ENCODE measurements around the gene NPIPB8.
A peak's percentile ranks its signal among the peaks of the same experiment; 100 is the strongest.
"Not testable (repeated sequence)": the region's sequence is repeated elsewhere in the genome, so short reads cannot be mapped to it uniquely, and the experiment has no call there.

NPIPB8 gene

DNA sequence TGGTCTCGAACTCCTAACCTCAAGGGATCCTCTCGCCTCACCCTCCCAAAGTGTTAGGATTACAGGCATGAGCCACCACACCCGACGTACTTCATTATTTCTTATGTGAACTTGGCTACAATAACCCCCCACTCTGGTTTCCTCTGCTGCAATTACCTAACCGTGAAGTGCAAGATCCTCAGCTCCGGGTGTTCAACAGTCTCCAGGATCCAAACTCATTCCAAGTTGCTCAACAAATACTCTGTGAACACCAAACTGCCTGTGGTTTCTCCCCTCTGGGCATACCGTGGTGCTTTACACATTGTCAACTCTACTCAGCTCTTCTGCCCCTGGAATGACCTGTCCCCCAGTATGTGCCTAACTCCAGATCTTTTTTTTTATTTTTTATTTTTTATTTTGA lies 21.2 kb upstream of the NPIPB8 start:
- TF ChIP-seq ZNF274 (IDR thresholded peaks at IDR 0.05; ENCODE audit: low read depth, low read length): no peak
- H3K4me3 ChIP-seq (ENCODE audit: low read length): no peak overlapping the region

DNA sequence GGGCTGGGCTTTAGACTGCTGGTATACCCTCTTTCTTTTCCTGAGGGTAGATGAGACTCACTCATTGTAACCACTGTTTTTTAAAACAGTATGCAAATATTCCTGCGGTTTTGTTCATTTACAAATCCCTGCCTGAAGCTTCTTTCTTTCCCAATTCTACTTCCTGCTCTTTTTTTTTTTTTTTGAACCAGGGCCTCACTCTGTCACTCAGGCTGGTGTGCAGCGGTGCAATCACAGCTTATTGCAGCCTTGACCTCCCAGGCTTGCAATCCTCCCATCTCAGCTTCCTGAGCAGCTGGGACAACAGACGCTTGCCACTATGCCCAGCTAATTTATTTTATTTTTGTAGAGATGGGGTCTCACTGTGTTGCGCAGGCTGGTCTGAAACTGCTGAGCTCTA lies 20.0 kb upstream of the NPIPB8 start:
- no peak overlapping the region for H3K4me3 ChIP-seq (ENCODE audit: low read length)
- TF ChIP-seq ZNF274 (IDR thresholded peaks at IDR 0.05; ENCODE audit: low read depth, low read length): no peak

DNA sequence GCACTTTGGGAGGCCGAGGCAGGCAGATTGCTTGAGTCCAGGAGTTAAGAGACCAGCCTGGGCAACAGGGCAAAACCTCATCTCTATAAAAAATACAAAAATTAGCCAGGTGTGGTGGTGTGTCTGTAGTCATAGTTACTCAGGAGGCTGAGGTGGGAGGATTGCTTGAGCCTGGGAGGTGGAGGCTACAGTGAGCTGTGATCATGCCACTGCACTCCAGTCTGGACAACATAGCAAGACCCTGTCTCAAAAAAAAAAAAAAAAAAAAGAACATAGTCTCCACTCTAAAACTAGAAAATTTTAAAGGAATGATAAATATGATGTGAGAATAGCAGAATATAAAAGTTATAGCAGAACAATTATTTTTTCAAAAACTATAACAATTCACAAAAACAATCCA lies 17.5 kb upstream of the NPIPB8 start:
- H3K4me3 ChIP-seq (ENCODE audit: low read length): not testable (repeated sequence)

DNA sequence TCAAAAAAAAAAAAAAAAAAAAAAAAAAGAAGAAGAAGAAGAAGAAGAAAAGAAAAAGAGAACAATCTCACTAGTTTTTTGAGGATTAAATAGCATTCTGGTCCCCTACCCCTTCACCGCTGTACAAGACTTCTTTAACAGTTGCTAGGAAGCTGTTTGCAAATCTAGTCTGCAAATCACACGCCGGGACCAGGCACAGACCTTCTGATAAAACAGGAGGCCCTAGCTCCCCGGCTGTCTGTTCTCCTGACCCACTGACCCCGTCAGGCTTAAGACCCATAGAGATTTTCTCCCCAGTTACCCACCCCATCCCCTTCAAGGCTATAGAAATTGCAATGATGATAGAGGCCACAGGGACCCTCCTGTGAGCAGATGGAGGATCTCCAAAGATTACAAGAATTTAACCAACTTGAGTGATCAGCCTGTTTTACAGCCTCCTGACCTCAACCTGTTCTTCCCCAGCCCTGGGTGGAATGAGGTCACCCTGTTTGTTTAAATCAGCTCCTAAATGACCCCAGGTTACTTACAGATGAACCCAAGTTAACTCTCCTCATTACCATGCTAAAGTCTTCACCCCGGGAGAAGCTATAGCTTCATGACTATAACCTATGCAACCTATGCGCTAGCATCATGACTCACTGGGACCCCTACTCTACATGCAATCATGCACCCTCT lies 16.2 kb upstream of the NPIPB8 start:
- TF ChIP-seq ZNF274 (IDR thresholded peaks at IDR 0.05; ENCODE audit: low read depth, low read length): no peak

DNA sequence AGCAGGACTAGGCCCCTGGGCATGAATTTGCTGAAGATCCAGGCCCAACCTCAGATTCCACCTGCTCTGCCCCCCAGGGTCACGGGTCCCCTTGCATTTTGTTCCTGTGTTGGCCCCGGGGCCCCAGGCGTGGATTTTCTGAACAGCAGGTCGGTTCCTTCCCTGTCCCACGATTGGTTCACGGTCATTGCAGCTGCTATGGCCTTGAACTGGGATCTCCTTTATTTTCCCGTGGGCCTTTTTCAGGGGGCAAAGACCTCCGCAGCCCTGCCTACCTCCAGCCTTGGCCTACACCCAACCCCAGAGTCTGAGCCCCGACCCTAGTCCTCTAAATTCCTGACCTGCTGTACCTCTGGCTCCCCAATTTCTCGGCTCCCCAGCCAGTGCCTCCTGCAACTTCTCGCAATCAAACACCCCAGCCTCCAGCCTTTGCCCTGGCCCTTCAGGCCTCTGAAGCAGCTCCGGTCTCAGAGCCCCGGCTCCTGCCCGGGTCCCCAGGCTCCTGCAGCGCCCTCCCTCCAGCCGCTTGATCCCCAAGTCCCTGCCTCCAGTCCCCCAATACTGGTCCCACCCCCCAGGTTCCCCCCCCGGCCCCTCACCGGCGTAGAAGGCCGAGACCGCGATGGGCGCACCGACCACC lies 15.2 kb upstream of the NPIPB8 start:
- H3K4me3 ChIP-seq (ENCODE audit: low read length): not testable (repeated sequence)

More for the DNA sequence above, 16.2 kb upstream of the NPIPB8 start:
- no peak overlapping the region for H3K4me3 ChIP-seq (ENCODE audit: low read length)

DNA sequence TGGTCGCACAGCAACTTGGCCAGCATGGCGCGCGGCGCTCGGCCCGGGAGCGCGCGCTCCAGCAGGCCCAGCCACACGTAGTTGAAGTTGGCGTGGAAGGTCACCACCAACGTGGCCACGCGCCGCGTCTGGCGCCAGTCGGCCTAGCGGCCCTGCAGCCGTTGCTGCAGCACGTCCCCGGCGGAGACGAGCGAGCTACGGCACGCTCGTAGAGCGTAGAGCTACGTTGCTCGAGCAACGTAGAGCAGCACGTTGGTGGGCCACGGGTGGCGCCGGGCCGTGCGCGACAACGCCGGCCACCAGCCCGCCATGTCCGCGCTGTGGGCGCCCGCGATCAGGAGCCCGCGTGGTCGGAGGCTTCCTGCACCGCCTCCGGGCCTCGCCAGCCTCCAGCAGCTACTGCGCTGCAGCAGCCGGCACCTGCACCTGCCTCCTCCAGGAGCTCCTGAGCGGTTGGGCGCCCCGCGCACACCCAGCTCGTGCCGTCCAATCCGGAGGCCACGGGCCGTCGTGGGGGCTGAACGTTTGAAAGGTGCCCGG lies 14.6 kb upstream of the NPIPB8 start:
- H3K4me3 ChIP-seq (ENCODE audit: low read length): peak overlapping the region; percentile 14; the same call in 1 of the 2 replicates
- TF ChIP-seq ZNF274 (IDR thresholded peaks at IDR 0.05; ENCODE audit: low read depth, low read length): no peak

DNA sequence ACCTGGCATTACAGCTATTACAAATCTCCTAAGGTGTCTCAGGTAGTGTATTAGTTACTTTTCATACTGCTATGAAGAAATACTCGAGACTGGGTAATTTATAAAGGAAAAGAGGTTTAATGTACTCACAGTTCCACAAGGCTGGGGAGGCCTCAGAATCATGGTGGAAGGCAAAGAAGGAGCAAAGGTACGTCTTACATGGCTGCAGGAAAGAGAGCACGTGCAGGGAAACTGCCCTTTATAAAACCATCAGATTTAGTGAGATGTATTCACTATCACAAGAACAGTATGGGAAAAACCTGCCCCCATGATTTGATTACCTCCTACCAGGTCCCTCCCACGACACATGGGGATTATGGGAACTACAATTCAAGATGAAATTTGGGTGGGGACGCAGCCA lies 7.0 kb upstream of the NPIPB8 start:
- H3K4me3 ChIP-seq (ENCODE audit: low read length): not testable (repeated sequence)

DNA sequence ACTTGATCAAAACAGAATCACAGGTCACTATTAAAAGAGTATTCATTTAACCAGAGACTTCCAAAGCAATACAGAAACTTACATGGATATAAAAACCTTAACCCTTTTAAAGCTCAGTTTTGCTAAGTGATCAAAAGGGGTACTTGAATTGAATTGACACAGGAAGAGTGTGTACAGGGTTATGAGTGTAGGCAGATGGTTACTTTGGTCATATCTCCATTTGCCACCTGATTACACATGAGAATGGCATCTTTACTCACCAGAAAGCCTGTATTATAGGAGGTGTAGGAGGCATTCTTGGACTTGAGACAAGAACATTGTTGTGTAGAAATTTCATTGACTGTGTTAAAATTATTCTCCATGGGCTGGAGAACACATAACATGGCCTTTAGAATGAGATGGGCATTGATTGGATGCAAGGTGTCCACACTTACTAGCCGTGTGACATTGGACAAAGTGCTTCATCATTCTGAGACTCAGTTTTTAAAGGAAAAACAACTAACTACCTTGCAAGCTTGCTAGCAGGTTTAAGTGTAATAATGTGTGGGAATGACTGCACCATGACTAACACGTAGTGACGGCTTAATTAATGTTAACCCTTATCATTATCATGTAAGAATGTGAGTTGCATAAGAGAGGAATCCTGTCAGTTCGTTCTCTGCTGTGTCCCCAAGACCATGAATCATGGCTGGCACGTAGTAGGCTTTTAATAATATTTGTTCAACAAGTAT lies 1.6 kb upstream of the NPIPB8 start:
- H3K4me3 ChIP-seq (ENCODE audit: low read length): not testable (repeated sequence)

DNA sequence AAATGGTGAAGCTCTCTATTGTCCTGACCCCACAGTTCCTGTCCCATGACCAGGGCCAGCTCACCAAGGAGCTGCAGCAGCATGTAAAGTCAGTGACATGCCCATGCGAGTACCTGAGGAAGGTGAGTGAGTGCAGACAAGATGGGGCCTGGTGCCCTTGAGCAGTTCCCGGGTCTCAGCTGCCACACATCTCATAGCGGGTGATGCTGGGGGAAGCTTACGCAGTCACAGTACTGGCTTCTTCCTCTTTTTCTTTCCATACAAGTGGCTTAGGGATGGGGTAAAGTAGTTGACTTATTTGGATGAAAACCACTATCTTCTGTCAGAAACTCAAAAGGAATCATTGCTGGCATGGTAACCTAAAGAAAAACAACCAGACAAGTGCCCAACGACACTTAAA lies 494 bp downstream of the NPIPB8 start:
- H3K4me3 ChIP-seq (ENCODE audit: low read length): not testable (repeated sequence)

DNA sequence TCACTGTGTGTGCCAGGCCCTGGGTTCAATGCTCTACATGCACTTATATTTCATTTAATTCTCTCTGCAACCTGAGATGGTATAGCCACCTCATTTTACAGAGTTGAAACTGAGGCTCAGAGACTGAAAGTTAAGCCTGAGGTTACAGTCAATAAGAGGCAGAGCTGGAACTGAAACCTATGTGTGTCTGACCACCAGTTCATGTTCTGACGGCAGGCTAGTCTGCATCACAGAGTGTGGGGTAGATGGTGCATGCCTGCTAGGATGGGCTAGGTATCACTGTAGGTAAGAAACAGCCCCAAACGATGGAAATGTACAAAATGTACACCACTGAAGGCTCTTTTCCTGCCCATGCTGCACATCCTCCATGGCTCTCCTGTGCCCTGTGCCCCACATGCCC lies 2.1 kb downstream of the NPIPB8 start:
- peak overlapping the region; percentile 26; the same call in 1 of the 2 replicates for H3K4me3 ChIP-seq (ENCODE audit: low read length)

DNA sequence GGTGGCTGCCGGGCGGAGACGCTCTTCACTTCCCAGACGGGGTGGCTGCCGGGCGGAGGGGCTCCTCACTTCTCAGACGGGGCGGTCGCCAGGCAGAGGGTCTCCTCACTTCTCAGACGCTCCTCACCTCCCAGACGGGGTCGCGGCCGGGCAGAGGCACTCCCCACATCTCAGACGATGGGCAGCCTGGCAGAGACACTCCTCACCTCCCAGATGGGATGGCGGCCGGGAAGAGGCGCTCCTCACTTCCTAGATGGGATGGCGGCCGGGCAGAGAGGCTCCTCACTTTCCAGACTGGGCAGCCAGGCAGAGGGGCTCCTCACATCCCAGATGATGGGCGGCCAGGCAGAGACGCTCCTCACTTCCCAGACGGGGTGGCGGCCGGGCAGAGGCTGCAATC lies 28.4 kb downstream of the NPIPB8 start:
- not testable (repeated sequence) for H3K4me3 ChIP-seq (ENCODE audit: low read length)

DNA sequence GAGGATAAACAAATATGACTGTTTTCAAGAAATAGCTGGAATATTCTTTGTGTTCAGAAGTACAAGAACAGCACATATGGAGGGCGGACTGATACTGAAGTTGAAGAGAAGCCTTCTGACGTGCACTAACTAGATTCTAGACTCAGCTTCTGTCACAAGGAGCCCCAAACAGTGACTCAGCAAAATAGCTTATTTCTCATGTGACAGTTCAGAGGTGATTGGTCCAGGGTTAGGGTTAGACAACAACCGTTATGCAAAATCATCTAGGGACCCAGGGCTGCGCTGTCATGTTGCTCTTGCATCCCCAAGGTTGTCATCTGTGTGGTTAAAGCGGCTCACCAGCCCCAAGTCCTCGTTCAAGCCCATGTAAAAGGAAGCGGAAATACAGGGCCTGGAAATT lies 29.6 kb downstream of the NPIPB8 start:
- H3K4me3 ChIP-seq (ENCODE audit: low read length): not testable (repeated sequence)

DNA sequence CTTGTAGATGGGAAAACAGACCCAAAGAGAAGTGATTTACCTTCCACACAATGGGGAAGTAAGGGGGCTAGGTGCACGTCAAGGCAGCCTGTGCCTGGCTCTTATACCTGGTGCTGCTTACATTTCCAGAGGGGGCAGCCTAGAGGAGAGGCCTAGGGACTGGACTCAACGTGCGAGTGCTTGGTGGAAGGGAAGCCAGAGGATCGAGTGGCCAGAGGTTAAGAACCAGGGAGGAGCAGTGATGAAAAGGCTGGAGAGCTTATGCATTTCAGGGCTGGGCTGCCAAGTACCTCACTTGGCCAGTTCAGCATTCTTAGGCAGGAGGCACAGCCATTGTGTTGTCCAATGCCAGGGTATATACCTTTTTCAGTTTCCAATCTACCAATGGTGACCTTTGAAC lies 30.3 kb downstream of the NPIPB8 start:
- H3K4me3 ChIP-seq (ENCODE audit: low read length): not testable (repeated sequence)

DNA sequence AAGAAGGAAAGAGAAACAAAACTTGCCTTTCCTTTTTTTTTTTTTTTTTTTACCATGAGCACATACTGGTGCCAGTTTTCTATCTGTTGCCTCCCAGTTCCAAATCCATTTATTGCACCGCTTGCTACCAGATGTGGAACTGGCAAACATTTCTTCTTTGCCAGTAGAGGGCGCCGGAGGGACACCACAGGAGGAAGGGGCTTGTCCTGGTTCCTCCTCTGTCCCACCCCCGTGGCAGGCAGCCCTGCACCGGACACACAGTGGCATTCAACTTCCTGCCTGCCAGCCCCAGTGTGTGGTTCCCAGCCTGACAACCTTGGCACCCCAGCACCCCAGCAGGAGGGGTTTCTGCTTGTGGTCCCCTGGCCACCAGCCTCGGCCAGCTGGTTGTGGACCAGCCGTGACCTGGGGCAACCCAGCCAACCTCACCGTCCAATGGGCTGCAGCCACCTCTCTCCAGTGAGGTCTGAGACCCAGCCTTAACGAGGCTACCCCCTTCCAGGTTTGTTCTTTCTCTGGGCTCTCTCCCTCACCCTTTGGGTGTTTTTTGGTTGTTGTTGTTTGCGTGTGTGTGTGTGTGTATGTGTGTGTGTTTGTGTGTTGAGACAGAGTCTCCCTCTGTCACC lies 50.6 kb downstream of the NPIPB8 start:
- not testable (repeated sequence) for H3K4me3 ChIP-seq (ENCODE audit: low read length)

DNA sequence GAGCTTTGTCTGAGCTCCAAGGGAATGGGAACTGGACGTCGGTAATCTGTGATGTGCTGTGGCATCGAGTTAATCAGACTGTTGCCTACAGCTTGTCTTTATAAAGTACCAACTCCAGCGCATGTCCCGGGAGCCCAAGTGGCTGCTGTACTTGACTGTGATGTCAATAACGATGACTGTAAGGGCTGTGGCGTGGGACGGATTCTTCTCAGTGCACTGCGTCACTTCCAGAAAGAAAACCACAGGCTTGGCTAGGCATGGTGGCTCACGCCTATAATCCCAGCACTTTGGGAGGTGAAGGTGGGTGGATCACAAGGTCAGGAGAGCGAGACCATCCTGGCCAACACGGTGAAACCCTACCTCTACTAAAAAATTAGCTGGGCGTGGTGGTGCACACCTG lies 51.6 kb downstream of the NPIPB8 start:
- not testable (repeated sequence) for H3K4me3 ChIP-seq (ENCODE audit: low read length)

DNA sequence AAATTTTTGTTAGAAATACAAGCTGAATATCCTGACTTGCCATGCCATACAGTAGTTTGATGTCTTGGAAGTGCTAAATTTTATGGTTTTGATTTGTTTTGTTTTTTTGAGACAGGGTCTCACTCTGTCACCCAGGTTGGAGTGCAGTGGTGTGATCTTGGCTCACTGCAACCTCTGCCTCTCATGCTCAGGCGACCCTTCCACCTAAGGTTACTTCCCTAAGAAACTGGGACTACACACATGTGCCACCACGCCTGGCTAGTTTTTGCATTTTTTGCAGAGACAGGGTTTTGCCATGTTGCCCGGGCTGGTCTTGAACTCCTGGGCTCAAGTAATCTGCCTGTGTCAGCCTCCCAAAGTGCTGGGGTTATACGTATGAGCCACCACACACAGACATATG lies 53.9 kb downstream of the NPIPB8 start:
- not testable (repeated sequence) for H3K4me3 ChIP-seq (ENCODE audit: low read length)

DNA sequence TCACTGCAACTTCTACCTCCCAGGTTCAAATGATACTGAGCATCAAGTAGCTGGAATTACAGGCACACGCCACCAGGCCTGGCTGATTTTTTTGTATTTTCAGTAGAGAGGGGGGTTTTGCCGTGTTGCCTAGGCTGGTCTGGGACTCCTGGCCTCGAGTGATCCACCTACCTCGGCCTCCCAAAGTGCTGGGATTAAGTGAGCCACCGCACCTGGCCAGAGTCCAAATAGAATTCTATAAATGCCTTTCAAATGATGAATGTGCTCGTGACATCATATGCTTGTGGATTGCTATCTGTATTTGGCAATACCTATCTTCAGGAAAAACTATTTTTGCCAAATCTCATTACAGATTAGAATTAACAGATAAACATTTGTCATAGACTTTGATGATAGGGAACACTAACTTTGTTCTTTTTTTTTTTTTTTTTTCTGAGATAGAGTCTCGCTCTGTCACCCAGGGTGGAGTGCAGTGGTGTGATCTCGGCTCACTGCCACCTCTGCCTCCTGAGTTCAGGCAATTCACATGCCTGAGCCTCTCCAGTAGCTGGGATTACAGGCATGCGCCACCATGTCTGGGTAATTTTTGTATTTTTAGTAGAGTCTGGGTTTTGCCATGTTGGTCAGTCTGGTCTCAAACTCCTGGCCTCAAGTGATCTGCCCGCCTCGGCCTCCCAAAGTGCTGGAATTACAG lies 55.5 kb downstream of the NPIPB8 start:
- not testable (repeated sequence) for H3K4me3 ChIP-seq (ENCODE audit: low read length)

DNA sequence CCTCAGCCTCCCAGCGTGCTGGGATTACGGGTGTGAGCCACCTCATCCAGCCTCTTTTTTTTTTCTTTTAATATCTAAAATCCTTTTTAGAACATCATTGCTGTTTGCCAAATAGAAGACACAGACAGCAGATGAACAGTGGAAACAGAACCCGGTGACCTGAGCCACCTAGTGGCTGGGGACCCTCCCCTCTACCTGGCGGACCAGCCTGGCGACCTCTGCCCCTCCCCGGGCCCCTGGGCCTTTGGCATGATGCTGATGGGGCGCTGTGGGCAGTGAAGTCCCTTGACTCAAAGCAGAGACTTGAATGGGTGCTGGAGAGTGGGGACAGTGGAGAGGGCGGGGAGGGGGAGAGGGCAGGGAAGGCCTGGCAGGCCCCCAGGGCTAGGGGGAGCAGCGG lies 61.9 kb downstream of the NPIPB8 start:
- H3K4me3 ChIP-seq (ENCODE audit: low read length): not testable (repeated sequence)

DNA sequence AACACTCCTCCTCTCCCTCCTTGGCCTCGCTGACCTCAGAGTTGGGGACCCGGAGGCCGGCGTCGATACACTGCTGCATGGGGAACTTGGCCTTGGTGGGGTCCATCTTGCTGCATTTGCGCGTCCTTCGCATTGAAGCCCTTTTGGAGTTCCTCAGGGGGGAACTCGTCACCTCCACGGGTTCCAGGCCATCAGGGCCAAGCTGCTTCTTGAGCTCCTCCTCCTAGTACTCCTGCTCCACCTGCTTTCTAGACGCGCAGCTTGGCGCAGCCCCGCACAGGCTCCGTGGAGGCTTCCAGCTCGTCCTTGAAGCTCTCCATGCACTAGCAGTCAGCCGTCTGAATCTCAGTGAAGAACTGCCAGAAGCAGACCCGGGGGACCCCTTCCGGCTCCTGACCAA lies 62.5 kb downstream of the NPIPB8 start:
- not testable (repeated sequence) for H3K4me3 ChIP-seq (ENCODE audit: low read length)

DNA sequence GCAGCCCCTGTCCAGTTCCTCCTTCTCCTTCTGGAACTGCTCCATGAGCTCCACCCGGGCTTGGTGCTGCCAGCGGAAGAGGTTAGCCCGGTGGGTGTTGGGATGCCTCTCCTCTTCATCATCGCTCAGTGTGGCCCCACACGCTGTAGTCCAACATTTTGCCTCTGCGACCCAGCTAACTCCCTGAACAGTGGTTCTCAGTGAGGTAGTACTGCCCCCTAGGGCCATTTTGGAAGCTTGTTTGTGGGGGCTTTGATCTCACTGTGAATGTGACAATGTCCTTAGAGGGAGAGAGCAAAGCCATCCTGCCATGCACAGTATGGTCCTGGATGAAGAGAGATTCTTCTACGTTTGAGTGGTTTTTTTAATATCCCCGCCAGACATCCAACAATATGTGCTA lies 63.5 kb downstream of the NPIPB8 start:
- not testable (repeated sequence) for H3K4me3 ChIP-seq (ENCODE audit: low read length)

DNA sequence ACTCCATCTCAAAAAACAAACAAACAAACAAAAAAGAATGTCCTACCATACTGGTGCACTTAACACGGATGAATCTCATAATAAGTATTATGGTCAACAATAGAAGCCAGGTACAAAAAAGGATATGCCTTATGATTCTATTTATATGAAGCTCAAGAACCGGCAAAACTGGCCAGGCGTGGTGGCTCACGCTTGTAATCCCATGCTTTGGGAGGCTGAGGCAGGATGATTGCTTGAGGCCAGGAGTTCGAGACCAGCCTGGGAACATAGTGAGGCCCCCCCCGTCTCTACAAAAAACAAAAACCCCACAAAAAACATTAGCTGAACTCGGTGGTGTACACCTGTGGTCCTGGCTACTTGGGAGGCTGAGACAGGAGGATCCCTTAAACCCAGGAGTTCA lies 66.4 kb downstream of the NPIPB8 start:
- H3K4me3 ChIP-seq (ENCODE audit: low read length): not testable (repeated sequence)
